Measurements from ENCODE around the gene GAD2.
A peak's percentile ranks its signal among the peaks of the same experiment; 100 is the strongest.

The GAD2 gene

DNA sequence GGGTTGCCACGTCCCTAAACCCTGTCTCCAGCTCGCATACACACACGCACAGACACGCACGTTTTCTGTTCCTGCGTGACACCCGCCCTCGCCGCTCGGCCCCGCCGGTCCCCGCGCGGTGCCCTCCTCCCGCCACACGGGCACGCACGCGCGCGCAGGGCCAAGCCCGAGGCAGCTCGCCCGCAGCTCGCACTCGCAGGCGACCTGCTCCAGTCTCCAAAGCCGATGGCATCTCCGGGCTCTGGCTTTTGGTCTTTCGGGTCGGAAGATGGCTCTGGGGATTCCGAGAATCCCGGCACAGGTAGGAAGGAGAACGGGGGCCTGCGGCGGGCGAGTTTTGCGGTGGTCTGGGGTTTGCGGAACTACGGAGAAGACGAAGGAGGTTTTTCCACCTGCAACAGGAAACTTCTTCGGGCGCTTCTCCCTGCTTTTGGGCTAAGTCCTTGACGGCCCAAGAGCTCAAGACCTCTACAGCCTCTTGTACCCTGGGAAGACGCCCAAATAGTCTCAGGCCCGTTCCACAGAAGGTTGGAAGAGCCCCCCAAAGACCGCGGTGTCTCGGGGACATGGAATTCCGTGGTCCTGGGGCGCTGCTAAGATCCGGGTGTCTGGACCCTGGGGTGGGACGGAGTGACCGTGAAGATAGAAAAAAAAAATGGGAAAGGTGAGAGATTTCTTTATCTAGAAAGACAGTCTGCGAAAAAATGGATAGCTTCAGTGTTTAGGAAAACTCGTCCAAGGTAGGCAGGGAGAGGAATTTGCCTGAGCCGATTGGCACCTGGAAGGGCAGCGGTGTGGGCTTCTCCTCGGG lies at the start of gene GAD2:
TSS of gene GAD2 (plus strand) at position 190 of the 811 bp plus-strand sequence. CDS start at position 226, 36 bp downstream.
- Mint-ChIP-seq H3K4me1 (peaks cover 24% of the 10 kb centered on the region), H3K9me3 (no peaks in the 10 kb centered on the region), H3K27ac (no peak within 1 kb of the TSS), H3K36me3 (no peaks in the 10 kb centered on the region), H3K4me3 (peak within 1 kb of the TSS; percentile 59)
- ATAC-seq (no peak), DNase-seq (ENCODE audit: low spot score in 2 of 2) (no peak)

DNA sequence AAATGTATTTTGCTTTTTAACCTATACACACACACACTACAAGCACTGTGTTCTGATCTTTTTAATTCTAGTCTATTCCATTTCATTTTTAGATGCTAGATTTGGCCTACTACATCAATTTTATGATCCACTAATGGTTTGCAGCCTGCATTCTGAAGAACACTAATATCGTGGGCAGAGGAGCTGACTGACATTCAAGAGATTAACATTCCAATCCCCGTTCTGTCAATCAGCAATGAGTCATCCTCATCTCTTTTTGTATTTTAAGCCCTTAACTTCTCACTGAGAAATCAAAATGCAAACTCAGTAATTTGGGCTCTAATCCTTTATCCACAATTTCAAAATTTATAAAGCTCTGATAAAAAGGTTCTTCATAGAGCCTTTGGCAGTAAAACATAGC lies 47.1 kb upstream of the GAD2 start:
- H3K4me3 Mint-ChIP-seq: no peak overlapping the region
- ATAC-seq: no peak
- no peaks in the 10 kb centered on the region for H3K9me3 Mint-ChIP-seq
- H3K4me1 Mint-ChIP-seq: no peaks in the 10 kb centered on the region
- no peak for DNase-seq (ENCODE audit: low spot score in 2 of 2)
- no peaks in the 10 kb centered on the region for H3K36me3 Mint-ChIP-seq
- no peak overlapping the region for H3K27ac Mint-ChIP-seq

DNA sequence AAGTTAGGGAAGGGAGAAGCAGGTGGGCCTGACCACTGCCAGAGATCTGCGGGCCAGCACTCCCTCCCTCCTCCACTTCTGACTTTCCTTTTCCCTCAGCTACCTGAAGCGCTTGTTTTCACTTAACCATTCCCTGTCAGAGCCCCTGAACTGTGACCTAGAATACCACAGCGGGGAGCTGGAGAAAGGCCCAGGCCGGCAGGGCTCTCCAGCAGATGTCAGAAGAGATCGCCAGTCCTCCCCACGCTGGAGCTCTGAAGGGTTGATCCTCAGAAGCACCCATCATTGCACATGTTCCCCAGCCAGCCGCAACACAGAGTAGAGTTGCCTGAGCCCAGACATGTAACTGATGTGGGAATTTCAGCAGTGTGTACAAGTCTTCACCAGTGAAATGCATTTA lies 44.4 kb upstream of the GAD2 start:
- ATAC-seq: peak; percentile 8
- no peak for DNase-seq (ENCODE audit: low spot score in 2 of 2)
- Mint-ChIP-seq H3K36me3 (no peaks in the 10 kb centered on the region), H3K4me1 (no peaks in the 10 kb centered on the region), H3K4me3 (no peak overlapping the region), H3K9me3 (no peaks in the 10 kb centered on the region), H3K27ac (no peak overlapping the region)

DNA sequence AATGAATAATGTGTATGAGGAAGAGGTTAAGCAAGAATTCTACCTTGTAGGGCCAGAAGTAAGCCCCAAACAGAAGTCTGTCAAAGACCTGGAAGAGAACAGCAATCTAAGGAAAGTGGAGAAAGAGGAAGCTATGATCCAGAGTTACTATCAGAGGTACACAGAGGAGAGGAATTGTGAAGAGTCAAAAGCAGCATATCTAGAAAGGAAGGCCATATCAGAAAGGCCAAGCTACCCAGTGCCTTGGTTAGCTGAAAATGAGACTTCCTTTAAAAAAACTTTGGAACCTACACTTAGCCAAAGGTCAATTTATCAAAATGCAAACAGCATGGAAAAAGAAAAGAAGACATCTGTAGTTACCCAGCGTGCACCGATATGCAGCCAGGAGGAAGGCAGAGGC lies 42.7 kb upstream of the GAD2 start:
- no peaks in the 10 kb centered on the region for H3K36me3 Mint-ChIP-seq

DNA sequence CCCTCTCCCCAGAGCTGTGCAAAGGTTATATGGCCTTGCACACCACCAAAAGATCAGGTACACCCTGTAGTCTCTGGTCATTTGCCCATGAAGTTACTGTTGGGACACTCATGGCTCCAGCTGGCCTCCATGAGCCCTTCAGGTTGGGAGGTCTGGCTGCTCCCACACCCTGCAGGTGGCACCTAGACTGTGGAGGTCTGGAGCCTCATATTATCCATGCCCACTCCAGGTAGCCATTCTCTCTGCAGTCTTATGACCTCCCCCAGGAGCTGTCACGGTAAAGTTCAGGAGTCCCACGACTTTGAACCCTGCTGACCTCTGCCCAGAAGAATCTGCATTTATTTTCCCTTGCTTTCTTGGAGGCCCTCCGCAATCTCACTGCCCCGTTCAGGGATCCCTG lies 39.2 kb upstream of the GAD2 start:
- ATAC-seq (peak; percentile 60), DNase-seq (ENCODE audit: low spot score in 2 of 2) (no peak)
- Mint-ChIP-seq H3K9me3 (no peaks in the 10 kb centered on the region), H3K4me1 (no peaks in the 10 kb centered on the region), H3K27ac (no peak overlapping the region), H3K36me3 (no peaks in the 10 kb centered on the region), H3K4me3 (no peak overlapping the region)

More for the DNA sequence above, 42.7 kb upstream of the GAD2 start:
- Mint-ChIP-seq H3K27ac (no peak overlapping the region), H3K4me3 (no peak overlapping the region), H3K9me3 (no peaks in the 10 kb centered on the region), H3K4me1 (no peaks in the 10 kb centered on the region)
- ATAC-seq (no peak), DNase-seq (ENCODE audit: low spot score in 2 of 2) (no peak)

DNA sequence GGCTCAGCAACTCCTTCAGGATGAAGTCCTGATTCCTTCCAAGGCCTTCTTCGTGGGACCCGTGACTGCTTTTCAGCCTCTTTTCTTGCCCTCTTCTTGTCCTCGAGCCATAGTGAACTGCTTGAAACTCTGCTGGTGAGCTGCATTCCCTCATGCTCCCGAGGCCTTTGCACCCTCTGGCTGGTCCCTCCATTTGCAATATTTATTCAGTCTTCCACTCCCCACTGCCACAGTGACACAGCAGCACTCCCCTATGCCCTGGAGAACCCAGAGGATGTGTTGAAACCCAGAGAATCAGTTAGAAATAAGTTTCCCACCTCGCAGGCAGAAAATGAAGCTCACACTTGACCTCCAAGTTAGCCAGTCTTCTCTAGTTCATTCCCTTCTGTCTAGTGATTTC lies 22.3 kb upstream of the GAD2 start:
- Mint-ChIP-seq H3K4me1 (no peaks in the 10 kb centered on the region), H3K27ac (no peak overlapping the region), H3K4me3 (no peak overlapping the region), H3K36me3 (no peaks in the 10 kb centered on the region), H3K9me3 (no peaks in the 10 kb centered on the region)
- DNase-seq (ENCODE audit: low spot score in 2 of 2): no peak
- peak; percentile 28 for ATAC-seq

DNA sequence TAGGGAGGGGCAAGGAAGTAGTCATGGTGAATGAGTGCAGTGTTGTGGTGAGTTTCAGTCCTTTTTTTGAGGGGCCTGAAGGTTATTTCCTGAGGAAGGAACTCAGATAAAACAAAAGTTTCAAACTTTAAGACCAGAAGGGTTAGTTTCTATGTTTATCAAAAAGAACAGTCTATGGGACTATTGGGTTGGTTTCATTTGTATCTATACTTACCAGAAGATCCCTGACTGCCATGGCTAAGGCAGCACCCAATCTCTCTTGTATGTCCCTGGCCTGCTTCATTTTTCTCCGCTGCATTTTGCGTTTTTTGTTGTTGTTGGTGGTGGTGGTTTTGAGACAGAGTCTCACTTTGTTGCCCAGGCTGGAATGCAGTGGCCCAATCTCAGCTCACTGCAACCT lies 19.3 kb upstream of the GAD2 start:
- Mint-ChIP-seq H3K36me3 (no peaks in the 10 kb centered on the region), H3K9me3 (no peaks in the 10 kb centered on the region), H3K4me3 (no peak overlapping the region), H3K27ac (no peak overlapping the region), H3K4me1 (no peaks in the 10 kb centered on the region)
- ATAC-seq: no peak
- DNase-seq (ENCODE audit: low spot score in 2 of 2): no peak

DNA sequence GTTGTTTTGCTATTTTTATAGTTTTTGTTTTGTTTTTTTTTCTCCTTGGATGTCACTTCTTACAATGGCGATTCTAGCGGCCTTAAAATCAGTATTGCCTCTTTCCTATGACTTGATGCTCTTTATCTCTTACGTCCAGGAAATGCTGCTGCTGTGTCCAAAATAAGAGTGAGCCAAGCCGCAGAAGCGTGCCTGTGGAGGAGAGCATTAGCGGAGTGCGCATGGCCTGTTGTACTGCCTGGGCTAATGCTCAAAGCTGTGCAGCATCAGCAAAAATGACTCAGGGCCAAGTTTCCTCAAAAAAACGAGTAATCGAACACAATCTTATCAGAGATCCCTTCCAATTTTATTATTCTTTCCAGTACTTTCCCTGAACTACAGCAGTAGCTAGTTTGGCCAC lies 18.5 kb upstream of the GAD2 start:
- no peak for ATAC-seq
- DNase-seq (ENCODE audit: low spot score in 2 of 2): no peak
- no peak overlapping the region for H3K27ac Mint-ChIP-seq
- H3K36me3 Mint-ChIP-seq: no peaks in the 10 kb centered on the region
- H3K4me1 Mint-ChIP-seq: no peaks in the 10 kb centered on the region
- no peaks in the 10 kb centered on the region for H3K9me3 Mint-ChIP-seq
- no peak overlapping the region for H3K4me3 Mint-ChIP-seq

DNA sequence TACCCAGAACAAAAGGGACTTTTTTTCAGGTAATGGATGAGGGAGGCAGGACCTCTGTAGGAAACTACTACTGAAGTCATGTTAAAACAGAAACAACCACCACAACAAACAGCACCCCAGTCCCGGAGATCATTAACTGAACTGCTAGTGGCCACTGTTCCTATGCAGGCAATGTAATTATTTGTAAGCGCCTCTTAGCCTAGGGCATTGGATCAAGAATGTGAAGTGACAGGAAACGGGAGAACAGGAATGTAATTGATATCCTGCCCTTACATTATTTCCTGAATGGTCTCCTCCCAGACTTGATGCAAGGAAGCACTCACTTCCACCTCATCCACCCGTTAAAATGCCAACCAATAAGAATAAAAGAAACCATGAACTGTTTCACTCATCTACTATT lies 16.7 kb upstream of the GAD2 start:
- DNase-seq (ENCODE audit: low spot score in 2 of 2) (no peak), ATAC-seq (no peak)
- no peaks in the 10 kb centered on the region for H3K9me3 Mint-ChIP-seq
- H3K4me1 Mint-ChIP-seq: no peaks in the 10 kb centered on the region
- no peaks in the 10 kb centered on the region for H3K36me3 Mint-ChIP-seq
- H3K27ac Mint-ChIP-seq: no peak overlapping the region
- no peak overlapping the region for H3K4me3 Mint-ChIP-seq

DNA sequence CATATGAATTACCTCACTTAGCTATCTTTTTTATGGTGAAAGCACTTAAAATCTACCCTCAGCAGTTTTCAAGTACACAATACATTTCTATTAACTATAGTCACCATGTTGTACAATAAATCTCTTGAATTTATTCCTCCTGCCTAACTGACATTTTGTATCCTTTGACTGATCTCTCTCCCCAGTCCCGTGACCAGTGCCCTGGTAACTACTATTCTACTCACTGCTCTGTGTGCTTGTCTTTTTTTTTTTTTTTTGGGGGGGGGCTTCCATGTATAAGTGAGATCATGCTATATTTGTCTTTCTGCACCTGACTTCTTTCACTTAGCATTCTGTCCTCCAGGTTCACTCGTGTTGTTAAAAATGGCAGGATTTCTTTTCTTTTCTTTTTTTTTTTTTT lies 11.4 kb upstream of the GAD2 start:
- Mint-ChIP-seq H3K4me3 (no peak overlapping the region), H3K27ac (no peak overlapping the region), H3K9me3 (no peaks in the 10 kb centered on the region), H3K4me1 (no peaks in the 10 kb centered on the region), H3K36me3 (no peaks in the 10 kb centered on the region)
- ATAC-seq (no peak), DNase-seq (ENCODE audit: low spot score in 2 of 2) (no peak)

DNA sequence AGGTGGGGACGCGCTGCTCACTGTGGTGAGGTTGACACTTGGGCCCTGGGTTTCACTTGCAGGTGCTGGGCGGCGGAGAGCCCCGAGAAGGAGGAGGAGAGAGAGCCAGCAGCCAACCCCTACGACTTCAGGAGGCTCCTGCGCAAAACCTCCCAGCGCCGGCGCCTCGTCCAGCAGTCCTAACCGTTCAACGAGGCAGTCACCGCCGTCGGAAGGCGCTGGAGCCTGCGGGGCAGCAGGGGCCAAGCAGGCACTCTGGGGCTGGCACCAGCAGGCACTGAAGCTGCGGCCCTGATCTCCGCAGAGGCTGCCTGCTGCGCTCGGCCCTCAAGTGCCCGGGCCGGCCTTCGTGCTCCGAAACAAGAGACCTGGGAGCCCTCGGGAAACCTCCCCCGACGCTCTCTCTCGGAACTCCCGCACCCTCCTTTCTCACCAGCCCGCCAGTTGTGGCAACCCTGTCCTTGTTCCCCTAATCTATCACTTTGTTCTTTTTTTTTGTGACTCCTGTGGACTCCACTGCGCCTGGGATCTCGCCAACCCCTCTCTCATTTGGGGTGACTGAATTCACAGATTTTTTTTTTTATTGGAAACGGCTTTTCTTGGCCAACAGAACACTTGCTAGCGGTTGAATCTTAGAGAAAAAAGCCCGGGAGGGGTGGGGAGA lies 4.7 kb upstream of the GAD2 start:
- Mint-ChIP-seq H3K4me3 (no peak overlapping the region), H3K36me3 (no peaks in the 10 kb centered on the region), H3K27ac (no peak overlapping the region), H3K9me3 (no peaks in the 10 kb centered on the region), H3K4me1 (peaks cover 17% of the 10 kb centered on the region)
- no peak for ATAC-seq
- DNase-seq (ENCODE audit: low spot score in 2 of 2): no peak

DNA sequence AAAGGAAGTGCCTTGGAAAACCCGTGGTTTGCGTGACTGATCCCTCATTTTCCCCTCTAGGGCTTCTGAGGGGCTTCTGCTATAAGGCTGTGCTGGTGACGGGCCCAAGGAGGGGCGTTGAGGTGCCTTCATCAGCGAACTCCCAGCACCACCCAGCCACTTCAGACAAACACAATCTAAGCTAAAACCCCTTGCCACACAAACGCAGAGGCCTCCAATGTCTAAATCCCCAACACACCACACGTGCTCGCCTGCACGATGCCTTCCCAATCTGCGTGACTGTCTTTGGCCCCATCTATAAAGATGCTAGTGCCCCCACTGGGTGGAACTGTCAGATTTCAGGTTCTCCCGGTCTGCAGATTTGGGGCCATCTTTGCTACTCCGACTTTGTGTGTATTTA lies 4.1 kb upstream of the GAD2 start:
- Mint-ChIP-seq H3K27ac (no peak overlapping the region), H3K36me3 (no peaks in the 10 kb centered on the region), H3K4me1 (peaks cover 22% of the 10 kb centered on the region), H3K4me3 (no peak overlapping the region), H3K9me3 (no peaks in the 10 kb centered on the region)
- no peak for ATAC-seq
- DNase-seq (ENCODE audit: low spot score in 2 of 2): no peak

DNA sequence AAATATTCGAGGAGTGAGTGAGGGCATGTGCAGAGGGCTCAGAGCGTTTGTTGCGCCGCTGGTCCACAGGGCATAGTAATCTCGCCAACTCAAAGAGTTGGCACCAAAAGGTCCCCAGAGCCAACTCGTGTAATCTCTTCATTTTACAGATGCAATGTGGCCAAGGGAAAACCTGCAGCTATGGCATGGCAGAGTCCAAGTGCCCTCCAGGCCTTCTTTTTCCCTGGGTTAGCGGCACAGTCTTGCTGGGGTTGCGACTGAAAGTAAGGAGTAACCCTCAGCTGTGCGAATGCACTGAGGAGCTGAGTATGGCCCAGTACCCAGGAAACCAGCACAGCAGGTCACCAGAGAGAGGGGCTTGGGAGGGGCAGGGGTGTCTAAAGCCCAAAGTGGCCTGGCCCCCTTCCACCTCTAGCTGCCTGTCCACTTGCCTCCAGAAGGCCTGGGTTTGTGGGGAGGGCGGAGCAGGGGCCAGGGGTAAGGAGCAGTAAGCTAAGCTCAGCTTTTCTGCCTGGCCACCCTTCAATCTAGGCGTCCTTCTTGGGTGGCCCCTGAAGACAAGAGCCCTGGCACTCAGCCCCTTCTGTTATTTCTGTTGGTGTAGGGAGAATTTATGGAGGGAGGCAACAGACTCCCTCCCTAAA lies 3.3 kb upstream of the GAD2 start:
- DNase-seq (ENCODE audit: low spot score in 2 of 2) (no peak), ATAC-seq (no peak)
- Mint-ChIP-seq H3K9me3 (no peaks in the 10 kb centered on the region), H3K36me3 (no peaks in the 10 kb centered on the region), H3K4me1 (peaks cover 24% of the 10 kb centered on the region), H3K4me3 (no peak overlapping the region), H3K27ac (no peak overlapping the region)

DNA sequence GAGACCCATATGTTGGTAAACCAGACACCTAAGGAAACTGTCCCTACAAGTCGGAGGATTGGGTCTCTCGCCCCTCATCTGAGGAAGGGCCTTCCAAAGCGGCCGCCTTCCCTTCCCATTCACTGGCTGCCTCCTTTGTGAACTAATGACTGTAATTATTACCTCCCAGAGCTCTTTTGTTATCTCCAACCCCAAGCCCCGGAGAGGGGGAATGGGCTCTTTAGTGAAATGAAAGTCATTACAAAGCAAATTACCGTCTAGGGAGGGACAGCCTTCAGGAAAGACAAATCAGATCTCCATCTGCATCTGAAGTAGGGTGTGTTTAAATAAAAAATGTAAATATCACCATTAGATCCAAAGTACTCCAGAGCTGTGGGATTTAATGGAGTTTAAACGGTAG lies 2.6 kb upstream of the GAD2 start:
- Mint-ChIP-seq H3K36me3 (no peaks in the 10 kb centered on the region), H3K9me3 (no peaks in the 10 kb centered on the region), H3K4me1 (peaks cover 24% of the 10 kb centered on the region), H3K4me3 (no peak overlapping the region), H3K27ac (no peak overlapping the region)
- DNase-seq (ENCODE audit: low spot score in 2 of 2): no peak
- no peak for ATAC-seq

DNA sequence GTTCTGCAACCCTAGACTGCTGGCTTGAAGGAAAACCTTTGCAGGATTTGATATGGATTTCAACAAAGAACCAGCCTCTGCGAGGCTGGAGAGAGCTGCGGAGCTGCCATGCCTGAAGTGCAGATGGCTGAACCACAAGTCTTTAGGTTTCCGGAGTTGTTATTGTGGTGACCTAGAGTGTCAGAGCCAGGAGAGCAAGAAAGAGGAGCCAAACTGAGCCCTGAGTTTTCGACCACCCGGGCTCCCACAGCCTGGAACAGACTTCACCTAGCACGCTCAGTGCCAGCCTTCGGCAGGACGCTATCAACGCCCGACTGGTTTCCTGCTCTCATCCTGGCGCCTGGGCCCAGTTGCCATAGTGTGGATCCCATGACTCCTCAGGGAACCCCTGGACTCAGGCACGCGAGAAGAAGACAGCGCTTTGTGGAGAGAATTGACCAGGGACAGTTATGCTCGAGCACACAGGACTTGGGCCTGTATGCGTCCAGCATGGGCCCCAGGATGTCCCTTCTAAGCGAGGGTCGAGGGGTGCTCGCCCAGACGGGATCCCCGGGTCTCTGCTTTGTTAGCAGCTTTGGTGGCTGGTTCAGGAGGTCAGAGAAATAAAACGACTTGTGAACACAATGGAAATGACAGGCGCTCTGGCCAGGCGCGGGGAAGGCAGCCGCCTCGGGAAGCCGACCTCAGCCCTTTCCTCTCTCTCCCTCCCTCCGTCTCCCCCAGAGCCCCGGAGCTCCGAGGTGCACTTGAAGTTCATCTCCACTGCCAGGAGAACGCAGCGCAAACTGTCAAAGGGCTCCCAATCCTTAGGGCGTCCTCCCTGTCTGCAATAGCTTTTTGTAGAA lies 1.8 kb upstream of the GAD2 start:
- H3K9me3 Mint-ChIP-seq: no peaks in the 10 kb centered on the region
- peak overlapping the region; percentile 59 for H3K4me3 Mint-ChIP-seq
- no peak for DNase-seq (ENCODE audit: low spot score in 2 of 2)
- peak; percentile 3 for ATAC-seq
- H3K27ac Mint-ChIP-seq: no peak overlapping the region
- no peaks in the 10 kb centered on the region for H3K36me3 Mint-ChIP-seq
- peaks cover 24% of the 10 kb centered on the region for H3K4me1 Mint-ChIP-seq
